Activated CD4-positive, alpha-beta T cell treated with anti-CD3 and anti-CD28 coated beads, Interleukin-2, Interleukin-4, amounts not matched to agents 100 ng/mL and 50 ng/mL, durations not matched to agents 16 hours and 8 hours (primary cell): Measurements from ENCODE around the gene OR6A2.
"Not testable (repeated sequence)": the region's sequence is repeated elsewhere in the genome, so short reads cannot be mapped to it uniquely, and the experiment has no call there.

Experiments used
- DNase-seq: peaks from one replicate; pipeline ENCODE4 v3.0.0-alpha.2; 2020; ENCODE audit warnings: low spot score

The OR6A2 gene

GRCh38 chr11:6799402-6799801 lies at the start of gene OR6A2:
TSS of gene OR6A2 (minus strand) at chr11:6799689. CDS start at chr11:6795708, 3,981 bp downstream.
- DNase-seq = no peak

GRCh38 chr11:6845383-6845782 lies 45.9 kb upstream of the OR6A2 start, which contains the start of gene OR10A5:
TSS of gene OR10A5 (plus strand) at chr11:6845683. CDS start at chr11:6845683, 0 bp downstream.
- no peak for DNase-seq

GRCh38 chr11:6844356-6844755 lies 44.9 kb upstream of the OR6A2 start:
- no peak for DNase-seq

GRCh38 chr11:6843670-6844069 lies 44.2 kb upstream of the OR6A2 start:
- DNase-seq = no peak

GRCh38 chr11:6841694-6842093 lies 42.2 kb upstream of the OR6A2 start:
- DNase-seq = peak; percentile 17

- DNase-seq = no peak
These were observed 34.5 kb upstream of the OR6A2 start for GRCh38 chr11:6834021-6834420.

GRCh38 chr11:6833356-6833755 lies 33.9 kb upstream of the OR6A2 start:
- DNase-seq = no peak

- no peak for DNase-seq
These were observed 28.6 kb upstream of the OR6A2 start for GRCh38 chr11:6828103-6828502.

GRCh38 chr11:6825231-6825744 lies 25.8 kb upstream of the OR6A2 start:
- peak; percentile 3 for DNase-seq

GRCh38 chr11:6824136-6824823 lies 24.8 kb upstream of the OR6A2 start:
- no peak for DNase-seq

GRCh38 chr11:6818967-6819366 lies 19.5 kb upstream of the OR6A2 start:
- DNase-seq = no peak

- no peak for DNase-seq
These were observed 18.2 kb upstream of the OR6A2 start for GRCh38 chr11:6817694-6818093.

GRCh38 chr11:6813656-6814055 lies 14.2 kb upstream of the OR6A2 start:
- no peak for DNase-seq

GRCh38 chr11:6812390-6813005 lies 13.0 kb upstream of the OR6A2 start:
- peak; percentile 70 for DNase-seq

GRCh38 chr11:6801075-6801474 lies 1.6 kb upstream of the OR6A2 start:
- not testable (repeated sequence) for DNase-seq

GRCh38 chr11:6794639-6795038 lies 4.8 kb downstream of the OR6A2 start:
- DNase-seq = no peak

- no peak for DNase-seq
These were observed 8.9 kb downstream of the OR6A2 start for GRCh38 chr11:6790546-6790945.

GRCh38 chr11:6782720-6783119 lies 16.8 kb downstream of the OR6A2 start, which contains the start of gene OR2AG1:
TSS of gene OR2AG1 (plus strand) at chr11:6783020. CDS start at chr11:6785038, 2,018 bp downstream.
- no peak for DNase-seq

GRCh38 chr11:6780829-6781228 lies 18.7 kb downstream of the OR6A2 start:
- DNase-seq = no peak

GRCh38 chr11:6778518-6778917 lies 21.0 kb downstream of the OR6A2 start:
- DNase-seq = no peak

GRCh38 chr11:6771926-6772893 lies 27.3 kb downstream of the OR6A2 start, which contains the start of gene OR2AG2:
TSS of gene OR2AG2 (minus strand) at chr11:6771976. CDS start at chr11:6768957, 3,019 bp downstream.
- DNase-seq = no peak

- DNase-seq = peak; percentile 56
These were observed 42.0 kb downstream of the OR6A2 start for GRCh38 chr11:6757373-6757967.
